ENCODE measurements around the gene TCF12.

TCF12 gene

DNA sequence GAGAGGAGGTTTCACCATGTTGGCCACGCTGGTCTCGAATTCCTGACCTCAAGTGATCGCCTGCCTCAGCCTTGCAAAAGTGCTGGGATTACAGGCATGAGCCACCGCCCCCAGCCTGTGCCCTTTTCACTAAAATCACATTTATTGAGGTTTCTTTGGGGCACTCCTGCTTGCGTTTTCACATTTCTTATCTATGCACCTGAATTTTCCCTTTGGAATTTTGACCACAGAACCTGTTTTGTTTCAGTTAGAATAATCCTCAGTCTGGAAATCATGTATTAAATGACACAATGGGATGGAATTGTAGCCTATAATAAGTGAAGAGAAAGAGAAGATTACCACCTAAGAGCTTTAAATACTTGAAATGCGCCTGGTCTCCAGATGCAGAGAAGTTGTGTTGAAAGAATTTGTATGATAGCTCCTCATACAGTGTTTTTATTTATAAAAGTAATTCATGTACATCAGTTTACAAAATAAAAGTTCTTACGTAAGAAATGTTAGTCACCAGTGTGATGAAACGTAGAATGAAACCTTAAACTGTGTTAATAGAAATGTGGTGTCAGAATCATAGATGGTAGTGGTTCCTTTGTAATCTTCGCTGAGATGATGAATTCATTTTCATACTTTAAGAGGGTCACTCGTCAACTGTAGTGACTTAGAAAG lies 107.0 kb downstream of the TCF12 start:
- DNase-seq, result no peak

GRCh38 chr15:57026016-57026592 lies 107.7 kb downstream of the TCF12 start:
- no peak for DNase-seq

GRCh38 chr15:57027596-57027995 lies 109.2 kb downstream of the TCF12 start:
- no peak for DNase-seq

- DNase-seq, result no peak
These were observed 109.7 kb downstream of the TCF12 start for GRCh38 chr15:57028176-57028575.

- no peak for DNase-seq
These were observed 111.6 kb downstream of the TCF12 start for GRCh38 chr15:57030011-57030410.

DNA sequence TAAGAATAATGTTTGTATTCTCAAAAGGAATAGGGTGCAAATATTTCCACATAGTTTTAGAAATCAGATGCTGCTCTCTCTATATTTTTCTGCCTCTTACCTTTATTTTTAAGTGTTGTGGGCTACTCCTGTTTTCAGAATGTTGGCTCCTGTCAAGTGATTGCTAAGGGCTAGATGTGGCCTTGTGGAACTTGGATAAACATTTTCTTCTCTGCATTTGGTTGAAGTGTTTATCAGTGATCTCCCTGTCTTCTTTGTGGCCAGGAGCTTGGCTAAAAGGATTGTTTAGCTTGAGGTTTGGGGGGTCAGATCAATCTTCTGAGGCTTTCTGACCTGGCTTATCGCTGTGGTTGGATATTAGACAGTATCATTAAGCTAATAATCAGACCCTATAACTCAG lies 112.6 kb downstream of the TCF12 start:
- DNase-seq, result no peak

GRCh38 chr15:57031605-57032004 lies 113.2 kb downstream of the TCF12 start:
- DNase-seq, result no peak

DNA sequence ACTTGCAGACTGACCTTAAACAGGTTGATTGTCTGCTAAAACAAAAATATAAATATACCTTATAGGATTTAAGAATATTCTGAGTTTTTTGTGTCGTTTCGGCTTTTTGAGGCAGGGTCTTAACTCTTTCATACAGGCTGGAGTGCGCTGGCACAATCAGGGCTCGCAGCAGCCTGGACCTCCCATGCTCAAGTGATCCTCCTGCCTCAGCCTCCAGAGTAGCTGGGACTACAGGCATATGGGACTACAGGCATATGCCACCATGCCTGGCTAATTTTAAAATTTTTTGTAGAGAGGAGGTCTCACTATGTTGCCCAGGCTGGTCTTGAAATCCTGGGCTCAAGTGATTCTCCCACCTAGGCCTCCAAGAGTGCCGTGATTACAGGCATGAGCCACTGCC lies 113.9 kb downstream of the TCF12 start:
- no peak for DNase-seq

GRCh38 chr15:57033715-57034439 lies 115.4 kb downstream of the TCF12 start:
- DNase-seq, result no peak

DNA sequence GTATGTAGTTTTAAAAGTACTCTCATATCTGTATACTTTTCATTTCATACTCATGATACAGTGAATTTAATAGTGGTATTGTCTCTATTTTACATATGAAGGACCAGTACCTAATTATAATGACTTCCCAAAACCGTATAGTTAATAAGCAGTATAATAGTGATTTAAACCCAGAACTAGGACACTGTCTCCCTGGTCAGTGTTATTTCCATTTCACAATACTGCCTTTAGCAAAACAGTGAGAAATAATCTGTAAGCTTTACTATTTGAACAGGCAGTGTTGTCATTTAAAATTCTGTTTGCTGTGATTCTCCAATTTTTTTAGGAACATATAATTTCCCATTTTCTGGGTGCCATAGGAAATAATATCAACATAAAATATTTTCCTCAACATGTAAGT lies 116.2 kb downstream of the TCF12 start:
- DNase-seq, result no peak

DNA sequence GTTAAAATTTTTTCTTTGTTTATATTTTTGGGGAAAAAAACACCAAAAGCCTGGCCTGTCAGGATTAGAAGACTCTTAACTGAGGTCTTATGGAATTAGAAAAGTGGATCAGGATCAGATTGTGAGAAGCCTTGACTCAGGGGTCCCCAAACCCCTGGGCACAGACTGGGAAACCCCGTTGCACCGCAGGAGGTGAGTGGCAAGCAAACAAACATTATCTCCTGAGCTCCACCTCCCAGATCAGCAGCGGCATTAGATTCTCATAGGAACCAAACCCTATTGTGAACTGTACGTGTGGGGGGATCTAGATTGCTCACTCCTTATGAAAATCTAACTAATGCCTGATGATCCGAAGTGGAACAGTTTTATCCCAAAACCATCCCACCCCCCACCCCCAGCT lies 117.2 kb downstream of the TCF12 start:
- DNase-seq, result no peak

- no peak for DNase-seq
These were observed 117.9 kb downstream of the TCF12 start for GRCh38 chr15:57036352-57036751.

DNA sequence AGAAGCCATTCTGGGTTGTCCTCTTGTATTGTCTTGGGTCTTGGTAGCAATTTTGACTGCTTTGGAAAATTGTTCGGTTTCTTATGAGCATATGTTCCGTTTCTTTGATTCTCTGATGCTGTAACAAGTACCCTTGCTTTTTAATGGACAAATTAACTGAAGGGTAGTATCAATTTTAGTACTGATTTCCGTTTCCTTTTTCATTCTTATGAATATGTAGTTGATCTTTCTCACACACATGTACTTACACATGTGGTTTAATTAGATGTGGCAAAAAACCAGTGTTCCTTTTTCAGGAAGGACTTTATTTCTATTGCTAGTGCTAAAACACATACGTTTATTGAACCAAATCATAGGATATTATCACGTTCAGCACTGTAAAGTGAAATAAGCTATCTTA lies 119.1 kb downstream of the TCF12 start:
- no peak for DNase-seq

GRCh38 chr15:57038040-57038439 lies 119.6 kb downstream of the TCF12 start:
- no peak for DNase-seq

- no peak for DNase-seq
These were observed 120.1 kb downstream of the TCF12 start for GRCh38 chr15:57038496-57038895.

GRCh38 chr15:57041416-57041815 lies 123.0 kb downstream of the TCF12 start:
- DNase-seq, result no peak

DNA sequence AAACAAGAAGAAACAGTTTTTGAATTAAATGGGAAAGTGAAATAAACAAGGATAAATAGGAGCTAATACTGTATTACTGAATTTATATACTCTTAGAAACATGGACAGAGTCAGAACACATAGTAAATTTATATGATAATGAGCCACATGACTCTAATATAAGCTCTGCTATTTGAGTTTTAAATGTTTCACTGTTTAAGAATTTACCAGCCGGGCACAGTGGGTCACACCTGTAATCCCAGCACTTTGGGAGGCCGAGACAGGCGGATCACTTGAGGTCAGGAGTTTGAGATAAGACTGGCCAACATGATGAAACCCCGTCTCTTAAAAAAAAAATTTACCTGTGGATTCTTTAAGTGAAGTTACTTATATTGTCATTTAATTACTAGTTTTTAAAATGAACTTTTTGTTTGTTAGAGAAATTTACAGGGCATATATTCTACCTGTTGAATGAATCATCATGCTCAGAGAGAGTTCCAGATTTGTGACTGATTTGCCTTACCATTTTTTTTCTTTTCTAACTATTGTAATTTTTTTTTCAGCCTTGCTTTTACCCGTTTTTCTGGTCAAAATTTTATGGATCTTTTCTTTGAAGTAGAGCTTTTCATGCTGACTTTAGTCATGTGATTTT lies 125.7 kb downstream of the TCF12 start:
- DNase-seq, result no peak

- no peak for DNase-seq
These were observed 126.5 kb downstream of the TCF12 start for GRCh38 chr15:57044970-57045369.

- DNase-seq, result no peak
These were observed 127.4 kb downstream of the TCF12 start for GRCh38 chr15:57045741-57046382.

DNA sequence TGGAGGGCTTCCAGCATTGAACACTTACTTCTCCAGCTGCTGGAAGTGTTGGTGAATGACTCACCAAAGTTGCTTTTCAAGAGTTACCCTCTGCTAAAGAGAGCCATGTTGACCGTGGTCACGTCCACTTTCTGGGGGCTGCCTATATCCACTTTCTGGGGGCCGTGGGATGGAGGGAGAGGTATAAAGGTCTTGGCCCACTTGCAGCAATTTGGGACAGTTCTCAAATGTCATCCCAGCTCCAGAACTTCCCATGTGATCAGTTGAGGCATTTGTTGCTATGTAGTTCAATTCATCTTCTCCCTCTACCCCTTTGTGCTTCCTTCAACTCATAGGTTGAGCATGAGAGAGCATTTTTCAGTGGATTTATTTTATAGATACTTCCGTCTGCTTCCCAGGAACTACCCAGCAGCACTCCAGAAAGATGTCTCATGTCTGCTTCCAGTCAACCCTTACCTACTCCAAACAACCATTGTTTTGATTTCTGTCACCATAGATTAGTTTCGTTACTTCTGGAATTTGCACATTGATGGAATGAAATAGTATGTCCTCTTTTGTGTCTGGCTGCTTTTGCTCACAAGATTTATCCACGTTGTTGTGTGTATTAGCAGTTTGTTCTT lies 130.6 kb downstream of the TCF12 start:
- DNase-seq, result no peak

DNA sequence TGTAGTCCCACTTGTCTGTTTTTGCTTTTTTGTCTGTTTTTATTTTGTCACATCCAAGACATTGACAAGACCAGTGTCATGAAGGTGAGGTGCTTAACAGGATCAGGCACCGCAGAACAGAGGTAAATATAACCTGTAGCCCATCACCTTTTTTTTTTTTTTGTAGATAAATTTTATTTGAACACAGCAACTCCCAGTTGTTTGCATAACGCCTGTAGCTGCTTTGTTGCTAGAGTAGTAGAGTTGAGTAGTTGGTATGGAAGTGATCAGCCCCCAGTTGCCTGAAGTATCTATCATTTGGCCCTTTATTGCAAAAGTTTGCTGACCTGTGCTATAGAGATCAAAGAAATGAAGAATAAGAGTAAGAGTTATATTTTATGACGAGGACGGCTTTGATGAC lies 135.0 kb downstream of the TCF12 start:
- no peak for DNase-seq

GRCh38 chr15:57054204-57054750 lies 135.8 kb downstream of the TCF12 start:
- no peak for DNase-seq

DNA sequence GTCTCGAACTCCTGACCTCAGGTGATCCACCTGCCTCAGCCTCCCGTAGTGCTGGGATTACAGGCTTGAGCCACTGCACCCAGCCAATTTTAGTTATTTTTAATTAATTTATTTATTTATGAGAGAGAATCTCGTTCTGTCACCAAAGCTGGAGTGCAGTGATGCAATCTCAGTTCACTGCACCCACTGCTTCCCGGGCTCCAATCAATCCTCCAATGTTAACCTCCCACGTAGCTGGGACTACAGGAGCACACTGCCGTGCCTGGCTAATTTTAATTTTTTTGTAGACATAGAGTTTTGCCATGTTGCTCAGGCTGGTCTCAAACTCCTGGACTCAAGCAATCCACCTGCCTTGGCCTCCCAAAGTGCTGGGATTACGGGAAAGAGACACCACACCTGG lies 137.9 kb downstream of the TCF12 start:
- no peak for DNase-seq
